Neural cell (in vitro differentiated cells): ENCODE measurements around the gene ZNF628. TPM values are rescaled to one million over a fixed set of nuclear protein-coding genes. Genes with fewer than 3 reads are reported as not detected.
A peak's percentile ranks its signal among the peaks of the same experiment; 100 is the strongest.

Experiments
- H2AFZ ChIP-seq: fragments of 200-600, 300-800 bp; sonication (generic), shearing (Covaris generic); 2 replicates; pipeline ENCODE4 v1.6.0; 2014; ENCODE audit warnings: low read depth, mild to moderate bottlenecking, antibody characterized with exemption, low read length, moderate library complexity
- H3F3A ChIP-seq: fragments of 200-600 bp; shearing (Covaris generic); 2 replicates; pipeline ENCODE4 v1.6.1; 2016; ENCODE audit warnings: mild to moderate bottlenecking, moderate library complexity, mixed read lengths, antibody characterized with exemption, low read length; ENCODE audit not compliant: insufficient read depth, poor library complexity, severe bottlenecking
- H3K27ac ChIP-seq: fragments of 200-600, 300-800 bp; sonication (generic), shearing (Covaris generic); 2 replicates; pipeline ENCODE4 v1.5.1; 2014; ENCODE audit warnings: mild to moderate bottlenecking, low read length, moderate library complexity
- H3K27me3 ChIP-seq: fragments of 300-800, 200-600 bp; sonication (generic), shearing (Covaris generic); 2 replicates; pipeline ENCODE4 v1.6.0; 2014; ENCODE audit warnings: mild to moderate bottlenecking, low read depth, low read length, moderate library complexity; ENCODE audit not compliant: insufficient read depth
- H3K36me3 ChIP-seq: fragments of 300-800, 200-600 bp; sonication (generic), shearing (Covaris generic); 2 replicates; pipeline ENCODE4 v1.5.1; 2014; ENCODE audit warnings: mild to moderate bottlenecking, antibody characterized with exemption, low read length, moderate library complexity; ENCODE audit not compliant: insufficient read depth
- H3K4me2 ChIP-seq: fragments of 300-800, 200-600 bp; sonication (generic), shearing (Covaris generic); 2 replicates; pipeline ENCODE4 v1.6.0; 2014; ENCODE audit warnings: mild to moderate bottlenecking, low read length
- H3K4me3 ChIP-seq: fragments of 300-800, 200-600 bp; sonication (generic), shearing (Covaris generic); 2 replicates; pipeline ENCODE4 v1.5.1; 2014; ENCODE audit warnings: mild to moderate bottlenecking, low read length, moderate library complexity
- H3K79me2 ChIP-seq: fragments of 200-600 bp; shearing (Covaris generic); replicated peaks from 2 replicates; pipeline ENCODE4 v1.6.0; 2014; ENCODE audit warnings: mild to moderate bottlenecking, low read length, moderate library complexity; ENCODE audit not compliant: insufficient read depth
- H3K9ac ChIP-seq: fragments of 300-800, 200-600 bp; sonication (generic), shearing (Covaris generic); 2 replicates; pipeline ENCODE4 v1.6.1; 2016; ENCODE audit warnings: mild to moderate bottlenecking, low read length, mixed read lengths
- H3K9me2 ChIP-seq: fragments of 200-600 bp; shearing (Covaris generic); 2 replicates; pipeline ENCODE4 v1.6.1; 2016; ENCODE audit warnings: mild to moderate bottlenecking, low read length, mixed read lengths; ENCODE audit not compliant: insufficient read depth
- H3K9me3 ChIP-seq: fragments of 200-600, 300-800 bp; sonication (generic), shearing (Covaris generic); 2 replicates; pipeline ENCODE4 v1.6.1; 2016; ENCODE audit warnings: mild to moderate bottlenecking, mixed run types, low read length, moderate library complexity, mixed read lengths
- H4K20me1 ChIP-seq: fragments of 200-600 bp; shearing (Covaris generic); 2 replicates; pipeline ENCODE4 v1.6.1; 2016; ENCODE audit warnings: mild to moderate bottlenecking, mixed run types; ENCODE audit not compliant: insufficient read depth
- CTCF ChIP-seq: fragments of 450-650 bp; IDR thresholded peaks from 2 replicates; pipeline ENCODE4 v1.5.1; 2014; ENCODE audit warnings: antibody characterized with exemption, mild to moderate bottlenecking, moderate library complexity; ENCODE audit not compliant: poor library complexity, severe bottlenecking
- EP300 ChIP-seq: fragments of 450-650 bp; conservative IDR thresholded peaks from 2 replicates; pipeline ENCODE4 v1.6.1; 2014; ENCODE audit warnings: antibody characterized with exemption, mild to moderate bottlenecking, moderate library complexity; ENCODE audit not compliant: poor library complexity, severe bottlenecking
- EZH2 ChIP-seq: fragments of 200-600, 300-800 bp; shearing (Covaris generic), sonication (generic); IDR thresholded peaks from 2 replicates; pipeline ENCODE4 v1.6.1; 2014; ENCODE audit warnings: antibody characterized with exemption, low read length, borderline replicate concordance, mild to moderate bottlenecking; ENCODE audit not compliant: insufficient read depth, poor library complexity, severe bottlenecking
- MXI1 ChIP-seq: fragments of 450-650 bp; conservative IDR thresholded peaks from 2 replicates; pipeline ENCODE4 v1.6.1; 2014; ENCODE audit warnings: antibody characterized with exemption, mild to moderate bottlenecking; ENCODE audit not compliant: poor library complexity, severe bottlenecking
- POLR2AphosphoS5 ChIP-seq: IDR thresholded peaks from 2 replicates; pipeline ENCODE4 v1.6.1; 2012
- RAD21 ChIP-seq: fragments of 450-650 bp; conservative IDR thresholded peaks from 2 replicates; pipeline ENCODE4 v1.6.1; 2014; ENCODE audit warnings: antibody characterized with exemption, mild to moderate bottlenecking, moderate library complexity
- REST ChIP-seq: IDR thresholded peaks from 2 replicates; pipeline ENCODE4 v1.6.1; 2012; ENCODE audit warnings: borderline replicate concordance
- SMC3 ChIP-seq: fragments of 450-650 bp; conservative IDR thresholded peaks from 2 replicates; pipeline ENCODE4 v1.6.1; 2014; ENCODE audit warnings: antibody characterized with exemption, mild to moderate bottlenecking, moderate library complexity; ENCODE audit not compliant: poor library complexity
- TAF1 ChIP-seq: IDR thresholded peaks from 2 replicates; pipeline ENCODE4 v1.6.1; 2012; ENCODE audit warnings: low read depth
- polyA plus RNA-seq: library from polyadenylated mRNA; depleted of rRNA; stranded (reverse); fragments of >200 nt; gene quantifications from 2 replicates; pipeline ENCODE4 v1.2.3, GENCODE V29; 2014

The ZNF628 gene
- polyA plus RNA-seq, 1 donor from 2014 or later = 0.37 TPM

GRCh38 chr19:55528030-55528803 is 51.8 kb downstream of the ZNF628 start:
- Histone ChIP-seq H3K9ac (peak overlapping the region; percentile 9), H3K9me3 (no peaks in the 10 kb centered on the region), H4K20me1 (no peaks in the 10 kb centered on the region), H3K4me3 (no peak overlapping the region), H3K27ac (no peak overlapping the region), H3K4me2 (no peak overlapping the region), H3K36me3 (no peaks in the 10 kb centered on the region), H3K9me2 (no peaks in the 10 kb centered on the region), H3F3A (no peaks in the 10 kb centered on the region), H3K27me3 (no peaks in the 10 kb centered on the region), H3K79me2 (no peaks in the 10 kb centered on the region), H2AFZ (no peak overlapping the region)
- no peak for TF ChIP-seq CTCF
- no peak for TF ChIP-seq TAF1
- no peak for TF ChIP-seq POLR2AphosphoS5
- TF ChIP-seq SMC3 = no peak
- TF ChIP-seq MXI1 = no peak
- no peak for TF ChIP-seq REST
- TF ChIP-seq RAD21 = no peak
- TF ChIP-seq EZH2 = no peak
- no peak for TF ChIP-seq EP300

- TF ChIP-seq MXI1 = no peak
- TF ChIP-seq TAF1 = no peak
- TF ChIP-seq EZH2 = no peak
- no peak for TF ChIP-seq REST
- no peak for TF ChIP-seq SMC3
- TF ChIP-seq POLR2AphosphoS5 = no peak
- TF ChIP-seq EP300 = no peak
- no peak for TF ChIP-seq CTCF
- TF ChIP-seq RAD21 = no peak
- H3K9me3 ChIP-seq = no peaks in the 10 kb centered on the region
- no peak overlapping the region for H3K4me2 ChIP-seq
- H3K27ac ChIP-seq = no peak overlapping the region
- H3K9me2 ChIP-seq = no peaks in the 10 kb centered on the region
- no peaks in the 10 kb centered on the region for H3K27me3 ChIP-seq
- H3K4me3 ChIP-seq = no peak overlapping the region
- no peaks in the 10 kb centered on the region for H3K79me2 ChIP-seq
- no peaks in the 10 kb centered on the region for H4K20me1 ChIP-seq
- H3K36me3 ChIP-seq = no peaks in the 10 kb centered on the region
- no peaks in the 10 kb centered on the region for H3F3A ChIP-seq
- H3K9ac ChIP-seq = no peak overlapping the region
- no peak overlapping the region for H2AFZ ChIP-seq
These were observed 53.3 kb downstream of the ZNF628 start for GRCh38 chr19:55529636-55530234.
